Skeletal muscle satellite cell (primary cell): Measurements from ENCODE around the gene CHAMP1.
A peak's percentile ranks its signal among the peaks of the same experiment; 100 is the strongest.

ENCODE experiments used
- H3K27me3 ChIP-seq: 2 replicates; pipeline ENCODE4 v1.7.0; 2013; ENCODE audit warnings: low read length; ENCODE audit not compliant: control insufficient read depth, insufficient read depth
- H3K36me3 ChIP-seq: 2 replicates; pipeline ENCODE4 v1.7.0; 2013; ENCODE audit warnings: mild to moderate bottlenecking, control low read depth, low read length; ENCODE audit not compliant: insufficient read depth
- H3K4me1 ChIP-seq: 2 replicates; pipeline ENCODE4 v1.7.0; 2013; ENCODE audit warnings: low read length; ENCODE audit not compliant: control insufficient read depth, insufficient read depth
- H3K4me2 ChIP-seq: 2 replicates; pipeline ENCODE4 v1.7.0; 2013; ENCODE audit warnings: mild to moderate bottlenecking, low read length
- H3K4me3 ChIP-seq: 2 replicates; pipeline ENCODE4 v1.7.0; 2013; ENCODE audit warnings: low read length
- H3K9ac ChIP-seq: 2 replicates; pipeline ENCODE4 v1.7.0; 2013; ENCODE audit warnings: mild to moderate bottlenecking, low read depth, low read length, moderate library complexity
- H3K9me3 ChIP-seq: replicated peaks from 2 replicates; pipeline ENCODE4 v1.7.0; 2013; ENCODE audit warnings: mild to moderate bottlenecking, control low read depth, low read length

The CHAMP1 gene

DNA sequence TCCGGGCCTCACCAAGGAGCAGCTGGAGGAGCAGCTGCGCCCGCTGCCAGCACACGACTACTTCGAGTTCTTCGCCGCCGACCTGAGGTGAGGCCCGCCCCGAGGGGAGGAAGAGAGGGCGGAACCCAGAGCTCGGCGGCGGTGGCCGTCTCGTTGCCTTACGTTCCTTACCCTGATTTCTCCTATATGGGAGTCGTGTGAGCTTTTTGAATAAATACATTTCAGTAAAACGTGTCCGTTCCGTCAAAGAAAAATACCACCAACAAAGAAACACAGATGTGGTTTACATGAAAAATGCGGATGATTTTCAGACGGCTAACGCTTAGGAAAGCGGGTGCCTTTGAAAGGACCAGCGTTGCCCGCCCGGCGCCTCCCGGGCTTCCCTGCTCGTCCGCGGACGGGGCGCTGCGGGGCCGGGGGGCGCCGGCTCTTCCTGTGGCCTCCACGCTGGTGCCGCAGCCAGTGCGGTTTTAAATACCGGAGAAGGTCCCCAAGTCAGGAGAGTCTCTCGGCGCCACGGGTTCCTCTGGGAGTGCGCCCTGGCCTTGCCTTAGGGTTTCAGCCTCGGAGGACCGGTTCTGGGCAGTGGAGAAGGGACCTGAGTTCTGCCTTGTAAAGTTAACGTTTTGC lies 32.1 kb upstream of the CHAMP1 start:
- no peaks in the 10 kb centered on the region for H3K9me3 ChIP-seq
- H3K4me2 ChIP-seq, result peak overlapping the region; percentile 74
- peak overlapping the region; percentile 97 for H3K4me3 ChIP-seq
- peak overlapping the region; percentile 90 for H3K9ac ChIP-seq
- peaks cover 33% of the 10 kb centered on the region for H3K4me1 ChIP-seq
- peaks cover 41% of the 10 kb centered on the region for H3K36me3 ChIP-seq
- no peaks in the 10 kb centered on the region for H3K27me3 ChIP-seq

- H3K4me2 ChIP-seq, result peak overlapping the region; percentile 74
- no peaks in the 10 kb centered on the region for H3K9me3 ChIP-seq
- peaks cover 48% of the 10 kb centered on the region for H3K36me3 ChIP-seq
- H3K27me3 ChIP-seq, result no peaks in the 10 kb centered on the region
- H3K9ac ChIP-seq, result peak overlapping the region; percentile 14
- H3K4me1 ChIP-seq, result peaks cover 33% of the 10 kb centered on the region
- peak overlapping the region; percentile 97 for H3K4me3 ChIP-seq
These were observed 30.7 kb upstream of the CHAMP1 start for GRCh38 chr13:114283576-114283975.

GRCh38 chr13:114284680-114285079 lies 29.6 kb upstream of the CHAMP1 start:
- Histone ChIP-seq H3K9me3 (no peaks in the 10 kb centered on the region), H3K27me3 (no peaks in the 10 kb centered on the region), H3K9ac (no peak overlapping the region), H3K4me2 (peak overlapping the region; percentile 2), H3K4me1 (peaks cover 32% of the 10 kb centered on the region), H3K36me3 (peaks cover 52% of the 10 kb centered on the region), H3K4me3 (no peak overlapping the region)

DNA sequence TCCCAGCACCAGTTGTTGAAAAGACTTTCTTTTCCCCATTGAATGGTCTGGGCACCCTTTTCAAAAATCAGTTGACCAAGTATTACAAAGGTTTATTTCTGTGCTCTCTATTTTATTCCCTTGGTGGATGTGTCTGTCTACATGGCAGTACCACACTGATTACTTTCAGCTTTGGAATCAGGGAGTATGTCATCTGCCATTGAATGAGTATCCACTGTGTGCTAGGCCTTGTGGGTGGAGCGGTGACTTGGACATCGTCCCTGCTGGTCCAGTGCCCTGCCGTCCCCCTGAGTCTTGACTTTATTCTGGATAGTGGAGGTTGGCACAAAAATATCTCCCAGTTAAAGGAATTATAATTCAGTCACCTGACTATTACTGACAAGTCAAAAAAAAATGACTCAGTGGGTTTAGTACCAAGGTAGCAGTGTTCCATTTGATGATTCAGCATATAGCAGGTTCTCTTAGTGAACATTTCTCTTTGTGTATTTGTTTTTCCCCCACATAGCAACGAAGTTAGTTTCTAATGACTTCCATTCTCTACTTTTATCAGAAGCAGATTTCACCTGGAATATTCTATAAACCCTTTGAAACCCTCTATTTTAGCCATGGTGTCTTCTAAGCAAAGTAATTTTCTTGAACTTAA lies 29.0 kb upstream of the CHAMP1 start:
- H3K4me3 ChIP-seq, result peak overlapping the region; percentile 2
- peaks cover 26% of the 10 kb centered on the region for H3K4me1 ChIP-seq
- no peaks in the 10 kb centered on the region for H3K9me3 ChIP-seq
- H3K4me2 ChIP-seq, result peak overlapping the region; percentile 2
- no peaks in the 10 kb centered on the region for H3K27me3 ChIP-seq
- no peak overlapping the region for H3K9ac ChIP-seq
- H3K36me3 ChIP-seq, result peaks cover 58% of the 10 kb centered on the region

DNA sequence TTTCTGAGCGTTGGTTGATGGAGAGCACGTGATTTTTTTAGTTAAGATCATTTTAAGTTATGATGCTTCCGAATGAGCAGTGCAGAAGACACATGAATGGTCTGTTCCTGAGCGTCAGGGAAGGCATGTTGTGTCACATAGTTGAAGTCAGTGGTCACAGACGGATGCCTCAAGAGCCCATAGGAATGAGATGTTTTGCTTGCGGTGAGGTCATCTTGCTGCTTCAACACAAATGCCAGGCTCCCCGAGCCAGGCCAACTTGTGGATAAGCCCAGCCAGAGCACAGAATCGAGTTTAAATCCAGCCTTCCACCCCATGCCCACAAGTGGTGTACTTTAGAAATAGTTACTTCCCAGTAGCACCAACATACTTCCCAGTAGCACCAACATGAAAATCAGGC lies 27.5 kb upstream of the CHAMP1 start:
- Histone ChIP-seq H3K27me3 (no peaks in the 10 kb centered on the region), H3K4me1 (peaks cover 18% of the 10 kb centered on the region), H3K9me3 (no peaks in the 10 kb centered on the region), H3K9ac (no peak overlapping the region), H3K36me3 (peaks cover 68% of the 10 kb centered on the region), H3K4me2 (no peak overlapping the region), H3K4me3 (no peak overlapping the region)

- no peak overlapping the region for H3K4me3 ChIP-seq
- H3K4me1 ChIP-seq, result peaks cover 18% of the 10 kb centered on the region
- no peaks in the 10 kb centered on the region for H3K27me3 ChIP-seq
- H3K4me2 ChIP-seq, result no peak overlapping the region
- no peak overlapping the region for H3K9ac ChIP-seq
- no peaks in the 10 kb centered on the region for H3K9me3 ChIP-seq
- H3K36me3 ChIP-seq, result peaks cover 77% of the 10 kb centered on the region
These were observed 26.1 kb upstream of the CHAMP1 start for GRCh38 chr13:114288157-114288591.

DNA sequence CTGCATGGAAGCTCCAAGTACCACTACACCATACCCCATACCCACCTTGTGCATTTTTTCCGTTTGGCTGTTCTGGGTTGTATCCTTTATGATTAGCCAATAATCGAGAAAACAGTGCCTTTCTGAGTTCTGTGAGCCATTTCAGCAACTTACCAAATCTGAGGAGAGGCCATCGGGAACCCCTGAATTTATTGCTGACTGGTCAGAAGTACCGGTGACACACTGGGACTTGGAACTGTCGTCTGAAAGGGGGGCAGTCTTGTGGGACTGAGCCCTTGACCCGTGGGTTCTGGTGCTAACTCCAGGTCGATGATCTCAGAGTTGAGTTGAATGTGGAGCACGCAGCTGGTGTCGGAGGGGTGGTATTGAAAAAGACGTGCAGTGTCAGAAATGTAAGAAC lies 17.9 kb upstream of the CHAMP1 start:
- Histone ChIP-seq H3K4me2 (no peak overlapping the region), H3K9me3 (no peaks in the 10 kb centered on the region), H3K36me3 (peaks cover 49% of the 10 kb centered on the region), H3K4me1 (peaks cover 9% of the 10 kb centered on the region), H3K27me3 (no peaks in the 10 kb centered on the region), H3K4me3 (no peak overlapping the region), H3K9ac (no peak overlapping the region)

- Histone ChIP-seq H3K27me3 (no peaks in the 10 kb centered on the region), H3K4me2 (no peak overlapping the region), H3K4me3 (no peak overlapping the region), H3K36me3 (peaks cover 47% of the 10 kb centered on the region), H3K9ac (no peak overlapping the region), H3K4me1 (peaks cover 9% of the 10 kb centered on the region), H3K9me3 (no peaks in the 10 kb centered on the region)
These were observed 17.4 kb upstream of the CHAMP1 start for GRCh38 chr13:114296902-114297301.

- no peaks in the 10 kb centered on the region for H3K9me3 ChIP-seq
- H3K4me3 ChIP-seq, result no peak overlapping the region
- peaks cover 52% of the 10 kb centered on the region for H3K36me3 ChIP-seq
- H3K9ac ChIP-seq, result no peak overlapping the region
- H3K4me1 ChIP-seq, result peaks cover 9% of the 10 kb centered on the region
- no peak overlapping the region for H3K4me2 ChIP-seq
- H3K27me3 ChIP-seq, result no peaks in the 10 kb centered on the region
These were observed 15.4 kb upstream of the CHAMP1 start for GRCh38 chr13:114298866-114299265.

- Histone ChIP-seq H3K4me2 (no peak overlapping the region), H3K4me1 (peaks cover 9% of the 10 kb centered on the region), H3K27me3 (no peaks in the 10 kb centered on the region), H3K36me3 (peaks cover 57% of the 10 kb centered on the region), H3K9ac (no peak overlapping the region), H3K4me3 (no peak overlapping the region), H3K9me3 (no peaks in the 10 kb centered on the region)
These were observed 14.5 kb upstream of the CHAMP1 start for GRCh38 chr13:114299604-114300305.

- Histone ChIP-seq H3K4me2 (no peak overlapping the region), H3K9ac (no peak overlapping the region), H3K27me3 (no peaks in the 10 kb centered on the region), H3K36me3 (peaks cover 61% of the 10 kb centered on the region), H3K9me3 (no peaks in the 10 kb centered on the region), H3K4me1 (no peaks in the 10 kb centered on the region), H3K4me3 (no peak overlapping the region)
These were observed 10.5 kb upstream of the CHAMP1 start for GRCh38 chr13:114303700-114304327.
